ENCODE data around the gene REXO1.

The REXO1 gene

DNA sequence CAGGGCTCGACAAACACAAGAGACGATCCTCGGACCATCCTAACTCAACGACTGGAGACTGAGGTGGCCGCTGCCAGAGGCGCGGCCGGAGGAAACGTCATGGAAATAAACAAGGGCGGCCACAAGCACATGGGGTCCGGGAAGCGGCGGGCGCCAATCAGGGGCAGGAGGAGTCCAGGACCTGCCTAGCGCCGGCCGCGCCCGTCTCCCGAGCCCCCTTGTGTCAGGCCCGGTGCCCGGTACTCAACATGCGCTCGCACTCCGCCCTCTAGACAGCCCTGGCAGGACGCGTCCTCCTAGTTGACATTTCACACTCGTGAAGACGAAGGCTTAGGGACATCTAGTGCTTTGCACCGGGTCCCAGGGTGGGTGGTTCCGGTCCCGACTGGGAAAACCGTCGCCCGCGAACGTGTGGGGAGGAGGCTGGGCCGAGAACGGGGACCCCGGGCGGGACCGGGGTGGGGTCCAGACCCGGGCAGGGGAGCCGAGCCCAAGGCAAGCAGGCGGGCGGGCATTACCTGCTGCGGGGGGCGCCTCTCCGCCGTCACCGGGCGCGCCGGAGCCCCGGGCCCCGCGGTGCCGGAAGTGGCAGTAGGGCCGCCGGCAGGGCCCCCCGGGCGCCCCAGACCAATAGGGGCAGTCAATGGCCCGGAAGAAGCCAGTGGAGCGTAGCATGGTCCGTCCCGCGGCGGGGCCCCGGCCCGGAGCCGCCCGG lies 442 bp downstream of the REXO1 start:
- DNase-seq: no peak

DNA sequence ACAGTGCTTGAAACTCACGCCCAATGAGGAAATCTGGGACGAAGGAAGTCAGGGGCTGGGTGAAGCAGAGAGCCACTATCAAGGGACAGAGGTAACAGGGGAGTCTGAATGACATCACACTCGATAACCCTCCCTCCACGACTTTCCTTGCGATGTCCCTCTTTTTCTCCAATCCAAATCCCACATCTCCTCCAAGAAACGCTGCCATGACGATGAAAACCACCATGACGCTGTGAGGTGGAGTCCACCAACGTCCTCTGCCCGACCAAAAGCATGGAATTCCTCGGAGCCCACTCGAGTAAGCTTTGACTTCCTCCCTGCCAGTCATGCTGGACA lies 967 bp downstream of the REXO1 start:
- DNase-seq: no peak

DNA sequence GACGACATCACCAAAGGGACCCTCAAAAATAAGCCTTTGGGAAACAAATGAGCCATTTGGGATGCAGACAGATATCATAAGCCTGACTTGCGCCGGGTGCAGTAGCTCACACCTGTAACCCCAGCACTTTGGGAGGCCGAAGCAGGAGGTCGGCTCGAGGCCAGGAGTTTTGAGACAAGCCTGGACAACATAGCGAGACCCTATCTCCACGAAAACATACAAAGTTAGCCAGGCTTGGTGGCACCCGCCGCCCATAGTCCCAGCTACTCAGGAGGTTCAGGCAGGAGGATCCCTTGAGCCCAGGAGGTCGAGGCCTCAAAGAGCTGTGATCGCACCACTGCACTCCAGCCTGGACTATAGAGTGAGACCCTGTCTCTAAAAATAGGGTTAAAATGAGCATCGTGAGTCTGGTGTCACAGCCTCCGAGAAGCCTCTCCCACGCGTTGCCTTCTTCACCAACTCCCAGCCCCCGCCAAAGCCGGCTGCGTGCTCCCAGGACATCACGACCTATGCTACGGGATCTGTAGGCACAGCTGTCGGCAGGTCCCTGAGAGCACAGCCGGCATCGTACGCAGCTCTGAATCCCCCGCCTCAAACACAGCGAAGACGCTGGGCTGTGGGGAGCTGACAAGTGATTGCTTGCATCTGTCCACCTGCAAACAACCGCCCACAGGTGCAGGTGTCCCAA lies 1.6 kb downstream of the REXO1 start:
- no peak for DNase-seq

DNA sequence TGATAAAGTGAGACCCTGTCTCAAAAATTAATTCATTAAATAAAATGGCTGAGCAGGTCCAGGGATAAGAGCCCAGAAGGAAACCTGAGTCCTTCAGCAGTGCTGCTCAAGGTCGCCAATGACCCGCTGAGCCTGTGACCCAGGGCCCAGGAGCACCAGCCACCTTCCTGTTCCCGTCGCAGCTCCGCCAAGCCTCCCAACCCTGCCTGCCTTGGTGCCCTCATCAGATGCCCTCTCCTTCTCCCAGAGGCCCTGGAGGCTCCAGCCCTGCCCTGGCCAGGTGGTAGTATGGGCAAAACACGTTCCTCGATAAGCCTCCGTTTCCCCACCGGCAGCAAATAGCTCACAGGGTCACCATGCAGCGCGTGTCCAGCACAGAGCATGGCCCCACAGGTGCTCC lies 2.6 kb downstream of the REXO1 start:
- DNase-seq: no peak

DNA sequence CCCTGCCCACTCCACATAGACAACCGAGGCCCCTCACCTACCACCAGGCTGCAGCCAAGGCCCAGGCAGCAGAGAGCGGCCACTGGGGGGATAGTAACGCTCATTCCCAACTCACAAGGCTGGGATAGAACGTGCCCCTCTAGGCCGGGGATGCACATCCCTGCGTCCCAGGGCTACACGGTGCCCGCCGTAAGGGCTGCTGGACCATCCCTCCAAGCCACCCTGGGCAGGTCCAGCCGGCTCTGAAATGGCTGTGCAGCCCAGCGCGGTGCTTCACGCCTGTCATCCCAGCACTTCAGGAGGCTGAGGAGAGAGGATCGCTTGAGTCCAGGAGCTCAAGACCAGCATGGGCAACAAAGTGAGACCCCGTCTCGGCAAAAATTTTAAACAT lies 3.2 kb downstream of the REXO1 start:
- no peak for DNase-seq

DNA sequence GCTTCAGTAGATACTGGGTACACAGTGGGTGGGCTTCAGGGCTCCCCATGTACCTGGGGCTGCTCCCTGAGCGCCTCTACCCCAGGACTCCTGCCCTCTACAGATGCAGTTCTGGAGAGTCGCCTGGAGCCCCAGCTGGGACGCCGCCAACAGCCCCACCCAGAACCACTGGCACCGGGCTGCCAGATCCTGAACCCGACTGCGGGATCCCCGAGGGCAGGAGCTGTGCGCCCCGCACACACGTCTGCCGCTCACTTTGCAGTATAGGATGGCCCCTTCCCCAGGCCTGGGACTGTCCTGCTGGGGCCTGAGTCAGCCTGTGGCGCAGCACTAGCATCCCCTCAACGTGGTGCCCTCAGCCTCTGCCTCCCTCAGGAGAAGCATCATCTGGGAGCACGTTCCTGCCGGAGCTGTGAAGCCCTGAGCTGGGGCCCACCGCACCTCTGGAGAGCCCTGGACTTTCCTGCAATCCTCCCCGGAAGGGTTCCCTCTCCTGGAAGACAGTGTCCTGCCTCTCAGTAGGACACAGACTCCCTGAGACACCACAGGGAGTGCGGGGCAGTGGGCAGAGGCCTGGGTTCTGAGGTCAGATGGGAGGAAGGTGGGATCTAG lies 3.7 kb downstream of the REXO1 start:
- no peak for DNase-seq

DNA sequence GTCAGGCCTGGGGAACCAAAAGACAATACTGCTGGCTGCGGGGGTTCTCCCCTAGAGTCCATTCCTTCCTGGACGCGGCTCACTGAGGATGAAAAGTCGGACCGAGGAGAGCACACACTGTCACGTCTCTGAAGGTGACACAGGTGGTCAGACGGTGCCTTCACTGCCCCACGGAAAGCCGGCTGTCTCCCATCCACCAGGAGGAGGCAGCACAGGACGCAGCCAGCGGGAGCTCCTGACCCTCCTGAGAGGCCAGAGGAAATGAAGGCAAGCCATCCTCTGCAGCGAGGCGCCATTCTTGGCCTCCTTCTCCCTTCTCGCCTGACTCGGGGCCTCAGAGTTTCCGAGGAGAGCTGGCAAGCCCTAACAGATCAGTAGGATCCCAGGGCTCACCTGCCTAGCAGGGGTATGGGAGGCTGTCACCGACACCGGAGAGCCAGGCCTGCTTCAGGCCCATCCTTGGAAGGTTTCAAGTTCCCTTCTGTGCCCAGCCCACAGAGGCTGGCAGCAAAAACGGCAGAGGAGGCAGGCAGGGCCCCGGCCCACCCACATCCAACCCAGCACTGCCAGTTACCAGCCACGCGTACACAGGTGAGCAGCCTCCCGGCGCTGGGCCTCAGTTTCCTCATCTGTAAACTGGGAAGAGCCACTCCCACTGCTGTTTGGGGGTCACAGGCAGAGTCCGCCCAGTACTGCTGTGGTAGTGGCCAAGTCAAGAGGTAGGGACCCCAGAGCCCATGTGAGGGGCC lies 4.5 kb downstream of the REXO1 start:
- no peak for DNase-seq

DNA sequence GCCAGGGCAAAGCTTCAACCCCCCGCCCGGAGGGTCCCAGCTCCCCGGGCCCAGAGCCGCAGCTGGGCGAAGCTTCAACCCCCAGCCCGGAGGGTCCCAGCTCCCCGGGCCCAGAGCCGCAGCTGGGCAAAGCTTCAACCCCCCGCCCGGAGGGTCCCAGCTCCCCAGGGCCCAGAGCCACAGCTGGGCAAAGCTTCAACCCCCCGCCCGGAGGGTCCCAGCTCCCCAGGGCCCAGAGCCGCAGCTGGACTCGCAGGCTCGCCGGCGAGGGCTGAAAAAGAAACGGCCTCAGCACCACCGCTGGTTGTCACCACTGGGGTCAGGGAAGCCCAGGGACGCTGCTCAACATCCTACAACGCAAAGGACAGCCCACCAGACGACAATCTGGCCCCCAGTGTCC lies 5.2 kb downstream of the REXO1 start:
- no peak for DNase-seq

DNA sequence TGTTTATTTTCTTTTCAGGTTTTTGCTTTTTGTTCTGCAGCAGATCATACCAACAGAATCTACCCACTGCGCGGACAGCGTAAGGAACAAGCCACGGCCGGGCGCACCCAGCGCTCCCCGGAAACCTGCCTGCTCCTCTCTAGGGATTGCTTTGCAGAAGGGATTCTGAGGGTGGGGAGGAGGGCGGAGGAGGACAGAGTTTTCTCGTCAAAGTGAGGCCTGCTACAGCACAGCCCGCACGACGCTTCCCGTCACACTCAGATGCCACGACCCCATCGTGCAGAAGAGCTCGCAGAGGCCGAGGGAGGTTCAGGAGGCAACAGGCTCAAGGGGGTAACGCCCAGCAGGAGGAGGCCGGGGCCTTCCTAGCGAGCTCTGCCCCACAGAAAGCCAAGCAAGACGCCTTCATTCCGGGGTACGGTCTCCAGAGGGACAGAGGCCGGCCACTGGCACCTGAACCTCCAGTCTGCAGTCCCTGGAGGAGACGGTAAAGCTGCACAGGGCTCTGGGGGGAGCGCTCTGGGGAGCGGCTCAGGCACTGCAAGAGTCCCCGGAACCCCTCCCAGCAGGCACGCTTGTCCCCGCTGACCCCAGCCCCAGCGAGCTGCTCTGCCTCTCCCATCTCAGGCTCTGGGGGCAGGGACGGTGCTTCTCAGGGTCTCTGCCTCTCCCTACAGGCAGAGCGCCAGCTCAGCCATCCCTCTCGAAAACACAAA lies 6.9 kb downstream of the REXO1 start:
- no peak for DNase-seq

DNA sequence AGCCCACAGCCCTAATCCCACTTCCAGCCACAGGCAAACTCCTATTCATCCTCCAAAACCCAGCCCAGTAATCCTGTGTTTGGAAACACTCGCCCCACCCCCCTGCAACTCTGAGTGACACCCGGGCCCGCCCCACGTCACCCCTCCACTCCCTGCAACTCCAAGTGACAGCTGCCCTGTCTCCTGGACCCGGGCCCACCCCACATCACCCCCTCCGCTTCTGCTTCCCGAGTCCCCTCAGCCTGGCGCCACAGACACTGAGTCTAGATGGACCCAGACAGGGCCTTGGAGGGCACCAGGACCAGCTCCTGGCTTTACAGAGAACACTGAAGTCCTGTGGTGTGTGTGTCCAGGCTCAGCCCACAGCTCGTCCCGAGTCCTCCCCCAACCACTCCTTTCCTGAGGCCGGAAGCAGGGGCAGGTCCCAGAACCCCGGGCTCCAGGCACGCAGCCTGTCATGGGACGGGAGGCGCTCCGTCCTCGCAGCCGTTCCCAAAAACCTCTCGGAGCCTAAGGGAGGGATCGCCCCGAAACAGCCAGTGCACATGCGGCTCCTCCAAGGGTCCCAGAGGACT lies 7.7 kb downstream of the REXO1 start:
- no peak for DNase-seq

DNA sequence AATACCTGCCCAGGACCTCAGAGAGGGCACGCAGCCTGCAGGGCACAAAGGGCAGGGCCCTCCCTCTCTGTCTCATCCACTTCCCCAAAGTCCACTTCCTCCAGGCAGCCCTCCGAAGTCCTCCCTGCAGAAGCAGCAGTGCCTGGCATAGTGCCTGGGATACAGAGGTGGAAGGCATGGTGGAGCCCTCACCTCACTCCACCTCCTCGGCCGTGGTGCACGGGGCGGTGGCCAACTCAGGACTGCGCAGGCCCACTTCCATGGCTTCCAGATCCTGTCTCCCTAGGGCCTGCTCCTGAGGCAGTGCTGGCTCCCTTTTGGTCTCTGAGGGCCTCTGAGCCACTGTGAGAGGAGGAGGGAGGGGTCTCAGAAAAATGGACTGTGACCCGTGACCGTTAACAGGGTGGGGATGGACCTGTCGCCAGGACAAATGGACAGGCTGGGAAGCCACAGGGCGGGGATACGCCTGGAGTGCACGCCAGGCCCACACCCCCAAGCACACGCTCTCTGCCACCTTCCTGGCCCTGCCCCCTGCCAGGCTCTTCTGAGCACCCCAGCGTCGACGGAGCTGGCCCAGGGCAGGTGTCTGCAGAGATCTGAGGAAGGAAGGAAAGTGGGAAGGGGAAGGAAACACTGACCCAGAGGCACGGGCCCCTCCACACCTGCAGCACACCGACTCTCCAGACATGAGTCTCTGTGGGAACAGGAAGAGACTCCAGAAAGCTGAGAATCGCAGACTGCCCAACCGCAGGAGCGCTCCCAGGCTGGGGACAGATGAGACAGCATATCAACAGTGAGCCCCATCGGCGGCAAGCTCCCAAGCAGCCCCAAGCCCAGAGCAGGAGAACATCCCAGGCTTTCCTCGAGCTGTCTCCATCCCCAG lies 8.4 kb downstream of the REXO1 start:
- no peak for DNase-seq

DNA sequence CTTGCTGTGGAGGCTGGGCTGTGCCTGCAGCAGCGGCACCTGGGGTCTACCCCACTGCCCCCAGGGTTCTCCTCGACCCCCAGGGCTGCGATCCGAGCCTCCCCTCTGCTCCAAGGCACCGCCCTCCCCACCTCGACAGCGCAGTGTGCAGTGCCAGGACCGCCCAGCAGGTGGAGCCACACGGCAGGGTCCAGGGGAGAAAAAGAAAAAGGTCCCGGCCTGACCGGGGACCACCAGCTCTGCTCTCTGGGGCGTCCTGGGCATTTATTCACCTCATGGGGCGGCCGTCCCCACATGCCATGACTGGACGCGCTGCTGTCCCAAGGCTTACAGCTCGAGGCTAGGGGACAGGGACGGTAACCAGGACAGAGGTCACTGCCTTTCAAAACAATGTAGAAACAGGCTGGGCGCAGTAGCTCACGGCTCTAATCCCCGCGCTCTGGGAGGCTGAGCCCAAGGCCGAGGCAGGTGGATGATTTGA lies 10.6 kb downstream of the REXO1 start:
- DNase-seq: peak; percentile 52

DNA sequence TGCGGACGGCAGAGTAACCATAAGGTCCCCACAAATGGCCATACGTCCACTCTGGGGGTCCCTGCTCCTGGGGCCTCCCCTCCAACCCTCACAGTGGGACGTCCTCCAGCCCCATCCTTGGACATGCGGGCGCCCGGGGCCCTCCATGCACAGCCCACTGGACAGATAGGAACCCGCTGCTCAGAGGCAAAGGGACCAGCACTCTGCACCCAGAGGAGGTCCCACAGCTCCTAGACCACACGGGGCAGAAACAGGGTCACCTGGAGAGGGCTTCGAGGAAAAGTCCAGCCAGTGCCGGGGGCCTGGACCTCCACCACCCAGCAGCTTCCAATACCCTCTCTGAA lies 11.1 kb downstream of the REXO1 start:
- no peak for DNase-seq

DNA sequence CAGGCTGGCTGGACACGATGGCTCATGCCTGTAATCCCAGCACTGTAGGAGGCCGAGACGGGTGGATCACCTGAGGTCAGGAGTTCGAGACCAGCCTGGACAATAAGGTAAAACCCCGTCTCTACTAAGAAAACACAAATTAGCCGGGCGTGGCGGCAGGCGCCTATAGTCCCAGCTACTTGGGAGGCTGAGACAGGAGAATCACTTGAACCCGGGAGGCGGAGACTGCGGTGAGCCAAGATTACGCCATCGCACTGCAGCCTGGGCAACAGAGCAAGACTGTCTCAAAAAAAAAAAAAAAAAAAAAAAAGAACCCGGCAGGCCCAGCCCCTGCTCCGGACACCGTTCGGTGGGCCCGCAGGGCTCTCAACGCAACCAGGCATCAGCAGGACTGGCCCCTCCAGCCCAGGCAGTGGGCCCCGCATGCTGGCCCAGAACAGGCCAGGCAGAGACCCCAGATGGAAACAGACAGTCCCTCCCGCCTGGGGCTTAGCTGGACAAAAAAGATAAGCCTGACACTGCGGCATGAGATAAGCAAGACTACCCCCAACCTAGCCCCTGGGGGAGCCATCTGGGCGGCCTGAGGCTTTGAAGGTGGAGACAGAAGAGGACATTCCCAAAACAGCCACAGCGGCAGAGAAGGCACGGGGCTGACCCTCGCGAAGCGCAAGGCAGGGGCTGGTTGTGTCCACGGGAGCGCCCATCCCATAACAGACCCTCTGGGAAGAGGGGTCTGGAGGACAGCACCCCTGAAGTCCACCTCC lies 11.6 kb downstream of the REXO1 start:
- no peak for DNase-seq

DNA sequence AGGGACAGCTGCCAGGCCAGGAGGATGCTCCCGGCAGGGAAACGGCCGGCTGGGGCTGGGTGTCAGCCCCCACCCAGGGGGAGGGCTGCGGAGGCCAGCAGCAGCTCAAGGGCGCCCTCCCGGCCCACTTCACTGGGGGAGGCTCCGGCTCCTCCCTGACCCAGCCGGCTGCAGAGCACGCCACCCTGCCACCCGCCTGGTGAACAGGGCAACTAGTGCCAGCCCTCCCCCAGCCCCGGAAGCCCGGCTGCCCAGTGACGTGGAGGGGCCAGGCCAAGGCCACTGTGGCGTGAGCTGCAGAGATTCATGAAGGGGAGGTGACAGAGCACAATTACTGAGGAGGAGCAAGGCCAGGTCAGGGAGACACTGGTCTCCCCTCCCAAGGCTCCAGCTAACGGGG lies 14.7 kb downstream of the REXO1 start:
- DNase-seq: no peak

DNA sequence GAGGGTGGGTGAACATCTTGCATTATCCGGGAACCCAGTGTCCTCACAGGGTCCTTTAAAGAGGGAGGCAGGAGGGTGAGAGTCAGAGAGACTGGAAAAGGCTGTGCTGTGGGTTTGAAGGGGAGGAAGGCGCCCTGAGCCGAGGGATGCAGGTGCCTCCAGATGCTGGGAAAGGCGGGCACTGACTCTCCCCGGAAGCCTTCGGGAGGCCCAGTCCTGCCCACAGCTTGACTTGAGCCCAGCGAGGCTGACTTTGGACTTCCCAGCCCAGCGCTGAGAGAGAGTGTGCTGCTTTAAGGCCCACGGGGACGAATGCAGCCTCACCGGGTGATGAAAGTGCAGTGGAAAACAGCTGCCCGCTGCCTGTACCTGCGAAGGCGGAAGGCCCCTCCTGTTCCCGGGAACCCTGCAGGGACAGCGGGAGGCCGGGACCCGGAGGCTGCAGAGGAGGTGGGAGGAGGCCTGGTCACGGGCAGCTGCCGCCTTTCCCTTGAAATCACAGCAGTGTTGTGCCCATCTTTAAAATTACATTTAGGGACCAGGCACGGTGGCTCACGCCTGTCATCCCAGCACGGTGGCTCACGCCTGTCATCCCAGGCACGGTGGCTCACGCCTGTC lies 16.1 kb downstream of the REXO1 start:
- DNase-seq: no peak

DNA sequence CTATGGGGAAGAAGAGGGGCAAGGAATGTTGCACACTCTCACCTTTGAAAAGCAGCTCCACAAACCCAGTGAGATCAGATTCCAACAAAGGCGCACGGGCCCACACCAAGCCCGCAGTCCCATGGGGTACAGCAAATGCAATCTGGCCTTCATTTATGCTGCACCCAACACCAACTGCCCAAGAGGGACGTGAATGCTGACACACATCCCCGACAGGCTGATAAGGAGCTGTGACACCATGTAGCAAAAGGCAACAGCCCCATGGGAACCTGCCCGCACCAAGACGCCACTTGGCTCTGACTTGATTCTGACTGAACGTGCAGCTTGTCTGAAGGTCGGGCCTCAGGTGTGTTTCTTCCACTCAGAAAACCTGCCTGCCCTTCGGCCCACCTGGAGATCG lies 17.3 kb downstream of the REXO1 start:
- no peak for DNase-seq

DNA sequence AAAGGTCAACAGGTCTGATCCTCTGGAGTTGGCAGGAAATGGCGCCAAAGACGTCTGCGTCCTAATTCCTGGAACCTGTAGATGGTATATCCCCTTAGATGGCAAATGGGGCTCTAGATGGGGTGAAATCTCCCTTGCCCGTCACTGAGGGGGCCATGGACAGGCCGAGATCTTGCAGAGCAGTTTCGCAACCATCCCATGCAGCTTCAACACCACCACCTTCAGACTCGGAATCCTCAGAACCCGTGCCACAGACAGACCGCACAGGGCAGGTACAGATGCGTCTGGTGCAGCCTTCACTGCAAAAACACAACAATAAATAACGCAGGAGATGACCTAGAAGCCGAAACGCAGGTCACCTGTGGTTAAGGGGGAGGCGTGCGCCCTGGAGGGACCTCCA lies 17.7 kb downstream of the REXO1 start:
- no peak for DNase-seq

DNA sequence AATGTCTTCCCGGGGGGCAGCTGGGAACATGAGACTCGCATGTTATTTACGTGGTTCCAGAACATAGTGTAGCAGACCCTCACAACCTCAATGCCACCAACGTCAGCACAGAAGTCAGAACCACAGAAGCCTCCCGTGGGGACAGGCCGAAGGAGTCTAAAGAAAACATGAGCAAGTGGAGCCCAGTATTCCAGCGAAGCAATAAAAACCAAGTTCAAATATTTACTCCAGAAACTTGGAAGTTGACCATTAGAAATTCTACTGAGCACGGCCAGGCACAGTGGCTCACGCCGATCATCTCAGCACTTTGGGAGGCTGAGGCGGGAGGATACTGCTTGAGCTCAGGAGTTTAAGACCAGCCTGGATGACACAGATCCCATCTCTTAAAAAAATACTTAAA lies 18.3 kb downstream of the REXO1 start:
- no peak for DNase-seq
